Measurements from ENCODE around the gene LRP1.

DNA sequence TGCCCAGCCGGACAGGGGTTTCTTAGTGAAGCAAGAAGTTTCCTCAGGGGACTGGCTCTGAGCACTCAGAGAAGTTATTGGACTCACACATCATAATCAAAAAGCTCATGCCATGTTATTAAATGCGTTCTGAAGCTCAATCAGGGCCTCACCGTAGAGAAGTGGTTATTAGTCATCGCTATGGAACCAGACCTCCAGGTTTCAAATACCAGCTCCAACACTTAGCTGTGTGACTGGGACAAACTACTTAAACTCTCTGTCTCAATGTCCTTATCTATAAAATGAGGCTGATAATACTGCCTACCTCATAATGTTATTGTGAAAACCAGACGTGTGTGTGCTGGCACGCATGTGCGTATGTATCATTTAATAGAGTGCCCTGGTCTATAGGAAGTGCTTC, 24.4 kb upstream of the LRP1 start:
- TF ChIP-seq, protein P1, sequence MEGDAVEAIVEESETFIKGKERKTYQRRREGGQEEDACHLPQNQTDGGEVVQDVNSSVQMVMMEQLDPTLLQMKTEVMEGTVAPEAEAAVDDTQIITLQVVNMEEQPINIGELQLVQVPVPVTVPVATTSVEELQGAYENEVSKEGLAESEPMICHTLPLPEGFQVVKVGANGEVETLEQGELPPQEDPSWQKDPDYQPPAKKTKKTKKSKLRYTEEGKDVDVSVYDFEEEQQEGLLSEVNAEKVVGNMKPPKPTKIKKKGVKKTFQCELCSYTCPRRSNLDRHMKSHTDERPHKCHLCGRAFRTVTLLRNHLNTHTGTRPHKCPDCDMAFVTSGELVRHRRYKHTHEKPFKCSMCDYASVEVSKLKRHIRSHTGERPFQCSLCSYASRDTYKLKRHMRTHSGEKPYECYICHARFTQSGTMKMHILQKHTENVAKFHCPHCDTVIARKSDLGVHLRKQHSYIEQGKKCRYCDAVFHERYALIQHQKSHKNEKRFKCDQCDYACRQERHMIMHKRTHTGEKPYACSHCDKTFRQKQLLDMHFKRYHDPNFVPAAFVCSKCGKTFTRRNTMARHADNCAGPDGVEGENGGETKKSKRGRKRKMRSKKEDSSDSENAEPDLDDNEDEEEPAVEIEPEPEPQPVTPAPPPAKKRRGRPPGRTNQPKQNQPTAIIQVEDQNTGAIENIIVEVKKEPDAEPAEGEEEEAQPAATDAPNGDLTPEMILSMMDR (IDR thresholded peaks at IDR 0.05; ENCODE audit: low read depth, low read length, poor library complexity, severe bottlenecking): no peak
- no peak for TF ChIP-seq EZH2phosphoT487 (IDR thresholded peaks at IDR 0.05; ENCODE audit: borderline replicate concordance, low read length)

All from DOHH2 (cell line).